ENCODE results near the gene TTYH2.

The TTYH2 gene

GRCh38 chr17:74202938-74203337, 10.4 kb upstream of the TTYH2 start:
- Mint-ChIP-seq H3K9me3 (no peaks in the 10 kb centered on the region), H3K4me1 (ENCODE audit: low read depth) (peaks cover 35% of the 10 kb centered on the region), H3K36me3 (ENCODE audit: low read depth) (peaks cover 46% of the 10 kb centered on the region), H3K27ac (peak overlapping the region; percentile 100), H3K27me3 (peaks cover 29% of the 10 kb centered on the region), H3K4me3 (peak overlapping the region; percentile 99)
- no peak for DNase-seq

- Mint-ChIP-seq H3K27ac (peak within 1 kb of the TSS; percentile 100), H3K36me3 (ENCODE audit: low read depth) (peaks cover 53% of the 10 kb centered on the region), H3K27me3 (peaks cover 24% of the 10 kb centered on the region), H3K9me3 (no peaks in the 10 kb centered on the region), H3K4me1 (ENCODE audit: low read depth) (peaks cover 42% of the 10 kb centered on the region), H3K4me3 (peak within 1 kb of the TSS; percentile 99)
- DNase-seq = peak; percentile 97
These were observed 9.7 kb upstream of the TTYH2 start, which contains the start of gene RPL38 for GRCh38 chr17:74203439-74204240. Gene RPL38 (plus strand): TSS chr17:74203678. CDS start chr17:74203956, 278 bp downstream.

- peaks cover 61% of the 10 kb centered on the region for H3K36me3 Mint-ChIP-seq (ENCODE audit: low read depth)
- peak overlapping the region; percentile 99 for H3K4me3 Mint-ChIP-seq
- peaks cover 51% of the 10 kb centered on the region for H3K4me1 Mint-ChIP-seq (ENCODE audit: low read depth)
- H3K9me3 Mint-ChIP-seq = no peaks in the 10 kb centered on the region
- H3K27ac Mint-ChIP-seq = peak overlapping the region; percentile 100
- H3K27me3 Mint-ChIP-seq = peaks cover 23% of the 10 kb centered on the region
- DNase-seq = no peak
These were observed 8.9 kb upstream of the TTYH2 start for GRCh38 chr17:74204474-74204873.

- DNase-seq = no peak
- peaks cover 69% of the 10 kb centered on the region for H3K36me3 Mint-ChIP-seq (ENCODE audit: low read depth)
- H3K4me1 Mint-ChIP-seq (ENCODE audit: low read depth) = peaks cover 53% of the 10 kb centered on the region
- H3K9me3 Mint-ChIP-seq = no peaks in the 10 kb centered on the region
- H3K4me3 Mint-ChIP-seq = peak overlapping the region; percentile 99
- H3K27ac Mint-ChIP-seq = peak overlapping the region; percentile 100
- peaks cover 15% of the 10 kb centered on the region for H3K27me3 Mint-ChIP-seq
These were observed 8.1 kb upstream of the TTYH2 start for GRCh38 chr17:74205274-74205673.

GRCh38 chr17:74206332-74206818, 7.0 kb upstream of the TTYH2 start:
- no peaks in the 10 kb centered on the region for H3K9me3 Mint-ChIP-seq
- peaks cover 63% of the 10 kb centered on the region for H3K4me1 Mint-ChIP-seq (ENCODE audit: low read depth)
- peaks cover 4% of the 10 kb centered on the region for H3K27me3 Mint-ChIP-seq
- H3K27ac Mint-ChIP-seq = peak overlapping the region; percentile 100
- H3K36me3 Mint-ChIP-seq (ENCODE audit: low read depth) = peaks cover 80% of the 10 kb centered on the region
- no peak for DNase-seq
- peak overlapping the region; percentile 99 for H3K4me3 Mint-ChIP-seq

- no peaks in the 10 kb centered on the region for H3K9me3 Mint-ChIP-seq
- H3K27ac Mint-ChIP-seq = peak overlapping the region; percentile 93
- peaks cover 65% of the 10 kb centered on the region for H3K36me3 Mint-ChIP-seq (ENCODE audit: low read depth)
- peak overlapping the region; percentile 53 for H3K4me3 Mint-ChIP-seq
- peak; percentile 84 for DNase-seq
- H3K4me1 Mint-ChIP-seq (ENCODE audit: low read depth) = peaks cover 87% of the 10 kb centered on the region
- no peaks in the 10 kb centered on the region for H3K27me3 Mint-ChIP-seq
These were observed 2.9 kb upstream of the TTYH2 start for GRCh38 chr17:74210191-74211140.

- DNase-seq = peak; percentile 66
- Mint-ChIP-seq H3K9me3 (no peaks in the 10 kb centered on the region), H3K36me3 (ENCODE audit: low read depth) (peaks cover 56% of the 10 kb centered on the region), H3K27me3 (no peaks in the 10 kb centered on the region), H3K4me1 (ENCODE audit: low read depth) (peaks cover 87% of the 10 kb centered on the region), H3K27ac (peak overlapping the region; percentile 93), H3K4me3 (peak overlapping the region; percentile 68)
These were observed 2.0 kb upstream of the TTYH2 start for GRCh38 chr17:74211141-74211911.

GRCh38 chr17:74211912-74212208, 1.5 kb upstream of the TTYH2 start:
- Mint-ChIP-seq H3K36me3 (ENCODE audit: low read depth) (peaks cover 51% of the 10 kb centered on the region), H3K4me1 (ENCODE audit: low read depth) (peaks cover 82% of the 10 kb centered on the region), H3K9me3 (no peaks in the 10 kb centered on the region), H3K4me3 (peak overlapping the region; percentile 68), H3K27me3 (no peaks in the 10 kb centered on the region), H3K27ac (peak overlapping the region; percentile 80)
- no peak for DNase-seq

GRCh38 chr17:74212209-74212912, 1.0 kb upstream of the TTYH2 start:
- Mint-ChIP-seq H3K4me3 (peak overlapping the region; percentile 68), H3K27me3 (no peaks in the 10 kb centered on the region), H3K27ac (peak overlapping the region; percentile 80), H3K4me1 (ENCODE audit: low read depth) (peaks cover 80% of the 10 kb centered on the region), H3K36me3 (ENCODE audit: low read depth) (peaks cover 49% of the 10 kb centered on the region), H3K9me3 (no peaks in the 10 kb centered on the region)
- DNase-seq = peak; percentile 60

GRCh38 chr17:74213861-74214391, 555 bp downstream of the TTYH2 start:
- Mint-ChIP-seq H3K9me3 (no peaks in the 10 kb centered on the region), H3K36me3 (ENCODE audit: low read depth) (peaks cover 34% of the 10 kb centered on the region), H3K4me1 (ENCODE audit: low read depth) (peaks cover 66% of the 10 kb centered on the region), H3K4me3 (peak overlapping the region; percentile 68), H3K27me3 (no peaks in the 10 kb centered on the region), H3K27ac (peak overlapping the region; percentile 74)
- no peak for DNase-seq

- peak overlapping the region; percentile 59 for H3K27ac Mint-ChIP-seq
- H3K27me3 Mint-ChIP-seq = no peaks in the 10 kb centered on the region
These were observed 1.3 kb downstream of the TTYH2 start for GRCh38 chr17:74214484-74215341.

GRCh38 chr17:74215342-74215727, 2.0 kb downstream of the TTYH2 start:
- Mint-ChIP-seq H3K4me1 (ENCODE audit: low read depth) (peaks cover 53% of the 10 kb centered on the region), H3K9me3 (no peaks in the 10 kb centered on the region), H3K36me3 (ENCODE audit: low read depth) (peaks cover 20% of the 10 kb centered on the region), H3K27me3 (no peaks in the 10 kb centered on the region), H3K4me3 (peak overlapping the region; percentile 25), H3K27ac (peak overlapping the region; percentile 44)
- no peak for DNase-seq

More at GRCh38 chr17:74214484-74215341, 1.3 kb downstream of the TTYH2 start:
- H3K9me3 Mint-ChIP-seq = no peaks in the 10 kb centered on the region
- peak overlapping the region; percentile 68 for H3K4me3 Mint-ChIP-seq
- peaks cover 59% of the 10 kb centered on the region for H3K4me1 Mint-ChIP-seq (ENCODE audit: low read depth)
- DNase-seq = no peak
- H3K36me3 Mint-ChIP-seq (ENCODE audit: low read depth) = peaks cover 26% of the 10 kb centered on the region

GRCh38 chr17:74216505-74216904, 3.1 kb downstream of the TTYH2 start:
- Mint-ChIP-seq H3K27ac (peak overlapping the region; percentile 44), H3K36me3 (ENCODE audit: low read depth) (peaks cover 9% of the 10 kb centered on the region), H3K27me3 (no peaks in the 10 kb centered on the region), H3K4me3 (no peak overlapping the region), H3K9me3 (no peaks in the 10 kb centered on the region), H3K4me1 (ENCODE audit: low read depth) (peaks cover 44% of the 10 kb centered on the region)
- no peak for DNase-seq
